HG03432 (cell line): Measurements from ENCODE around the gene MAPK1.
"Not testable (repeated sequence)": the region's sequence is repeated elsewhere in the genome, so short reads cannot be mapped to it uniquely, and the experiment has no call there.

Experiments used
- ATAC-seq: cut with Tn5 transposase; IDR thresholded peaks from one replicate; pipeline ENCODE4 v1.9.1; 2021; ENCODE audit warnings: mild to moderate bottlenecking, moderate library complexity; ENCODE audit not compliant: unreplicated experiment

Gene MAPK1

DNA sequence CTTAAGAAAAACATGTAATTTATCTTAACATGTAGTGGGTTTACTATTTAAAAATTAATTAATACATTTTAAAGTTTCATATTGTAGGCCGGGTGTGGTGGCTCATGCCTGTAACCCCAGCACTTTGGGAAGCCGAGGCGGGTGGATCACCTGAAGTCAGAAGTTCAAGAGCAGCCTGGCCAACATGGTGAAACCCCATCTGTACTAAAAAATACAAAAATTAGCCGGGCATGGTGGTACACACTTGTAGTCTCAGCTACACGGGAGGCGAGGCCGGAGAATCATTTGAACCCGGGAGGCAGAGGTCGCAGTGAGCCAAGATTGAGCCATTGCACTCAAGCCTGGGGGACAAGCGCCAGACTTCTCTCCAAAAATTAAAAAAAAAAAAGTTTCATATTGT is 73.7 kb downstream of the MAPK1 start:
- ATAC-seq, result not testable (repeated sequence)

DNA sequence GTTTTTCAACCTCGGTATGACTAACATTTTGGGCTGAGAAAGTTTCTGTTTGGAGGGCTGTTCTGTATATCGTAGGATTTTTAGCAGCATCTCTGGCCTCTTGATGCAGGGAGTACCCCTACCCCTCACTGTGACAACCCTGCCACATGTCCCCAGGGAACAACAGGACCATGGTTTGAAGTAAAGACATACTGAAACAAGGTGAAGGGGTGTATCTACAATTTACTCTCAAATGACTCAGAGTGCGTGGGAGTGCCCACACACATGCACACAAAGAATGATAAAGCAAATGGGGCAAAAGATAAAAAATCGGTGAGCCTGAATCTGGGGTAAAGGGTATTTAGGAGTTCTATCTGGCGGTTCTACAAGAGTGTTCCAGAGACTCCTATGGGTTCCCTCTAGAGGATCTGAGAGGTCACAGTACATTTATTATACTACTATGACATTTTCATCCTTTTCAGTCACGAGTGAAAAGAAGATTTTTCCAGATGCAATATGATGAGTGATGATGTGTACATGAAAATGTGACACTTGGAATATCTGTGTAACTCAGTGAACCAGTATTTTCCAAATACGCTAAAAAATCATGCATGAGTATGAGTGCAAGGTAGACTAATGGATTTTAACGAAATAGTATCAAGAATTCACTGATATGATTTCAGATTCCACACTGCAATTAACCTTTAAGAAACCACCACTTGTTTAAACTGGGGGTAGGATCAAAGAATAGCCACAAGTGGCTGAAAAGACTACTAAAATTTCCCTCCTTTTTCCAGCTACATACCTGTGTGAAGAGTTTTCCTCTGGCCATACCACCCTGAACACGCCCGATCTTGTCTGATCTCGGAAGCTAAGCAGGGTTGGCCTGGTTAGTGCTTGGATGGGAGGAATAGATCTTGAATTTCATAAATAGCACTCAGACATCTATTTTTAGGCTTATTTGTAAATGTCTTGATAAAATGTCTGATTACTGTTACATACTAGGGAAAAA is 75.5 kb downstream of the MAPK1 start:
- ATAC-seq, result peak; percentile 53

GRCh38 chr22:21790849-21791610 is 76.4 kb downstream of the MAPK1 start:
- ATAC-seq, result not testable (repeated sequence)

DNA sequence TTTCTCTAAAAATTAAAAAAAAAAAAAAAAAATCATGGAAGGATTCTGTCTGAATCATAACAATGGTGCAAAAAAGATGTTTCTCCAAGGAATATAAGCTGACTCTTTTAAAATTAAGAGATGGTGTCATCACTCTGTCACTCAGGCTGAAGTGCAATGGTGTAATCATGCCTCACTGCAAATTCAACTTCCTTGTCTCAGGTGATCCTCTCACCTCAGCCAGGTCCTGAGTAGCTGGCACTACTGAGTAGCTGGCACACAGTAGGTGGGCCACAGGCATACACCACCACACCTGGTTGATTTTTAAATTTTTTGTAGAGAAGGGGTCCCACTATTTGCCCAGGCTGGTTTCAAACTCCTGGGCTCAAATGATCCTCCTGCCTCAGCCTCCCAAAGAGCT is 77.1 kb downstream of the MAPK1 start:
- no peak for ATAC-seq

- ATAC-seq, result not testable (repeated sequence)
Measured at GRCh38 chr22:21787565-21787964, 79.9 kb downstream of the MAPK1 start.

DNA sequence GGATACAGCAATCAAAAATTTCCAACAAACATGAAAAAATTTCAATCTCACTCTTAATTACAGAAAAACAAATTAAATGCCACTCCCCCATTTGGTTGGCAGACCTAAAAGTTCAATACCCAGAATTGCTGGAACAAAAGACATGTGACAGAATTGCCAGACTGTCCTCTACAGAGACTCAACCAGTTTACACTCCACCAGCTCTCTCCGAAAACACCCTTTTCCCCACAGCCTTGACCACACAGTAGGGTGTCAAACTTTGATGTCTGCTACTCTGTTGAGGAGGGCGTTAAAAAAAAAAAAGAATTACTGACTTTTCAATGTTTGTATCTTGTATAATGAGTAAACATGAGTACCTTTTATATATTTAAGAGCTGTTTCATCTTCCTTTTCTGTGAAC is 87.2 kb downstream of the MAPK1 start:
- ATAC-seq, result no peak

GRCh38 chr22:21779444-21779843 is 88.0 kb downstream of the MAPK1 start:
- ATAC-seq, result no peak

- ATAC-seq, result no peak
Measured at GRCh38 chr22:21778705-21779363, 88.6 kb downstream of the MAPK1 start.

DNA sequence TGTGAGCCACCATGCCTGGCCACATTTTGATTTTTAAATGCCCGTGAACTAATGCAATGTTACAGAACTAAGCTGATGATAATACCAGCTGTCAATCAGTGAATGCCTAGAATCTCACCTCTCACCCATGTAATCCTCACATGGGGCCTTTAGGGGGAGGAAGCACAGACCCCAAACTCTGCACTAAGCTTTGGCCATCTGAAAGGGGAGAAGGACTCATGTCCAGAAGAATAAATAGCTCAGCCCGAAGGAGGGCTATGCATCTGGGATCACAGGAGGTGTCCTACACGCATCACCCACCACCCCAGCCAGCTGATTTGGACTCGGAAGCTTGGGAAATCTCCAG is 95.8 kb downstream of the MAPK1 start:
- no peak for ATAC-seq

DNA sequence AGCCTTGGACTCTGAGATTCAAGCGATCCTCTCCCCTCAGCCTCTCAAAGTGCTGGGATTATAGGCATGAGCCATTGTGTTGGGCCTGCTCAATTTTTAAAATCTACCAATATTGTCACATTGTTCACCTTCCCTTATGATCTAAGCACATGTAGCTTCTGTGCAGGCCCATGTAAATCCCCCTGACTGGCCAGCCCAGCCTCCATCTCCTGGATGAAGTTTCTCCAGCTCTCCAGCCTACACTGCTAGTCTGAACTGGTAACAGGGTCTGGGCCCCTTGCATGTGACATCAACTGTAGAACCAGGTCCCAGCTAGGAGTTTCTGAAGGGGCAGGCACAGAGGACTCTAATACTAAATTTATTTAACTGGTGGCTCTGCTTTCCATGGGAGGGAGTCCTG is 99.0 kb downstream of the MAPK1 start:
- no peak for ATAC-seq

DNA sequence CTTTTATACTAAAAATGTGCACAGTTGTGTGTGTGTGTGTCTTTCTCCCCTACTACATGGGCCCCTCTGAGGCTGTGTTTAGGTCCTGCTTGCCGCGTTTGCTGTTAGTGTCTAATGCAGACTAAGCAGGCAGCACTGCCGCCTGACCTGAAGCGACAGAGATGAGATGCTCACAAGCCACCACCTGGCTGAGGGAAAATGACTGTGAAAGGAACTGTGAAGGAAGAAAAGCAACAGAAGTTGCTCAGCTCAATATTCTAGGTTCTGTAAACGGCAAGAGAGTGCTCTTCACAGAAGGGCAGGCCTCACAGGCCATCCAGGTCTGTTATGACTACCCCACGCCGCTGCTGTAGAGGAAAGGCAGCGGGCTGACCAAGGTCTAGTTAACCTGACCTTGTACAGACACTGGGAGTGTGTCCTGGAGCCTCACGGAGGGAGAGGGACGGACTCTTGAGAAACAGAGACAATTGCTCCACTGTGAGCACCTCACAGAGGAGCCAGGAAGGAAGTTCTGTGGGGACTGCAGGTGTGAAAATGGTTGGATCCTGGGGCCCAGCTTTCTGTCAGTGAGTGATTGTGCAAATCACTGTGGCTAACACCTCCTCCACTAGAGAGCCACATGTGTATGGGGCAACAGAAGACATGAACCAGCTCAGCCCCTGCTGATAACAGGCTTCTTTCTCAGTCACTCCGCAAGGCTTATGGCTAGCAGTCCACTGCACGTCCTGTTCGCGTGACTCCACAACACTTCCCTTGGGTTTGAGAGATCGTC is 100.6 kb downstream of the MAPK1 start:
- peak; percentile 43 for ATAC-seq

- no peak for ATAC-seq
Measured at GRCh38 chr22:21765909-21766529, 101.4 kb downstream of the MAPK1 start.

- ATAC-seq, result no peak
Measured at GRCh38 chr22:21764038-21764804, 103.2 kb downstream of the MAPK1 start.

DNA sequence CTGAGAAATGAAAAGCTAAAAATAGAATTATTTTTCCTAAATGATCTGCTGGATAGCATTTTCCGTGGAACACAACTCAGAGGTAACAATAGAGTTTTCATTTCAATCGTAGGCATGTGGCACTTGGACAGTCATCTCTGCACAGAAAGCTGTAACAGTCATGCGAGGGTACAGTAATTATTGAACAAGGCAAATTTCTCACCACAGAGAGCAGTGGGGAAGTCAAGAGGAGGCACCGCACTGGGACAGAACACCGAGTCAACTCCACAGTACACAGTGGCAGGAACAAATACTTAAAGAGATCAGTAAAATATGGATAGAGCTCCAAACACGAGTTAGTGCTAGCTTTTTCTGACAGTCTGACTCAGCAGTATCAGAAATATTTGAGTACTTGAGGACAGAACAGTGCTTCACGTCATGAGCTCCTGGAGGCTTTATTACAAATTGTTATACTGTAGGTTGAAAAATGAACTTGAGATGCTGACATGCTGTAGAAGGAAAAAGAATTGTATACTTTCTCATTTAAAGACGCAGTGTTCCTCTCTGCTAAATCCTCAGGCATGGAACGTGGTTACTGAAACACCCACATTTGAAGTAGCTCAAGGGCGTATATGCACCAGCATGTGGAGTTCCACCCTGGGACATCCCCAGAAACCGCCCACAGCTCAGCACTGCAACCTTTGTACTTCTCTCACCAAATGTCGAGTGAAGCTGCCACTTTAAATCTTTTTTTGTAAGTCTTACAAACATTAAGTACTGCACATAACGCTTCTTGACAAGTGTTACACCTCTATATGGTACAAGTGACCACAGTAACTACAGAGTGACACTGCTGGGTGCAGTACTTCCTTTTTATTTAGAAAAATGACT is 104.5 kb downstream of the MAPK1 start:
- no peak for ATAC-seq

- no peak for ATAC-seq
Measured at GRCh38 chr22:21761994-21762680, 105.3 kb downstream of the MAPK1 start.

- ATAC-seq, result no peak
Measured at GRCh38 chr22:21761086-21761485, 106.4 kb downstream of the MAPK1 start.

DNA sequence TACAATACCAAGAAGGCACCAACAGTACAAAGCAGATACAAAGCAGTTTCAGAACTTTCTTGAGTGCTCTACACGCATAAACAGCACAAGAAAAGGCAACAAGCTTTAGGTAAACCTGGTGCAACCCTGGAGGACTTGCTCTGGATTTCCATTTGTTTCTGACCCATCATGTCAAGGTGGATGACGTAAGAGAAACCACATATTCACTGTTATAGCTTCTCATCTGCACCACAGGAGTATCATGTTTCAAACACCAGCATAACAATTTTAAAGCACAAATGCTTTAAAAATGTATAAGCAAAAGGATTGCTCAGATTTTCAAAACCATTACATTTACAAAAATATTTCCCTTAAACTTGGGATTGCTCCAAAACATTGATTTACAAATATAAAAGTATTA is 106.8 kb downstream of the MAPK1 start:
- no peak for ATAC-seq
